Vagina (tissue), 2 donors: Measurements from ENCODE around the gene DLG2.

Experiments used
- POLR2A ChIP-seq, 2 donors: fragments of 450-650 bp; IDR thresholded peaks; one replicate each; pipeline ENCODE4 v1.6.1; 2017; ENCODE audit warnings: antibody characterized with exemption in 2 of 2, mild to moderate bottlenecking in 2 of 2, moderate library complexity in 2 of 2
- POLR2AphosphoS5 ChIP-seq, 2 donors: sonication (generic); formaldehyde crosslinking; IDR thresholded peaks; one replicate each; pipeline ENCODE4 v1.9.0; 2017; ENCODE audit warnings: antibody characterized with exemption in 2 of 2, mild to moderate bottlenecking in 2 of 2, low read depth in 1 of 2; ENCODE audit not compliant: insufficient read depth in 1 of 2
- TF ChIP-seq, protein P1 (sequence below), 3 experiments: fragments of 450-650 bp in 2 of 3; fragments of 200-600 bp in 1 of 3; sonication (generic) in 1 of 3; IDR thresholded peaks; one replicate each; pipeline ENCODE4 v1.5.1; 2017 to 2019; ENCODE audit warnings: antibody characterized with exemption in 3 of 3, mild to moderate bottlenecking in 2 of 3, moderate library complexity in 2 of 3

- TF ChIP-seq, protein P1, sequence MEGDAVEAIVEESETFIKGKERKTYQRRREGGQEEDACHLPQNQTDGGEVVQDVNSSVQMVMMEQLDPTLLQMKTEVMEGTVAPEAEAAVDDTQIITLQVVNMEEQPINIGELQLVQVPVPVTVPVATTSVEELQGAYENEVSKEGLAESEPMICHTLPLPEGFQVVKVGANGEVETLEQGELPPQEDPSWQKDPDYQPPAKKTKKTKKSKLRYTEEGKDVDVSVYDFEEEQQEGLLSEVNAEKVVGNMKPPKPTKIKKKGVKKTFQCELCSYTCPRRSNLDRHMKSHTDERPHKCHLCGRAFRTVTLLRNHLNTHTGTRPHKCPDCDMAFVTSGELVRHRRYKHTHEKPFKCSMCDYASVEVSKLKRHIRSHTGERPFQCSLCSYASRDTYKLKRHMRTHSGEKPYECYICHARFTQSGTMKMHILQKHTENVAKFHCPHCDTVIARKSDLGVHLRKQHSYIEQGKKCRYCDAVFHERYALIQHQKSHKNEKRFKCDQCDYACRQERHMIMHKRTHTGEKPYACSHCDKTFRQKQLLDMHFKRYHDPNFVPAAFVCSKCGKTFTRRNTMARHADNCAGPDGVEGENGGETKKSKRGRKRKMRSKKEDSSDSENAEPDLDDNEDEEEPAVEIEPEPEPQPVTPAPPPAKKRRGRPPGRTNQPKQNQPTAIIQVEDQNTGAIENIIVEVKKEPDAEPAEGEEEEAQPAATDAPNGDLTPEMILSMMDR (IDR thresholded peaks at IDR 0.05), result no peak
- TF ChIP-seq POLR2A (IDR thresholded peaks at IDR 0.05) (no peak), POLR2AphosphoS5 (IDR thresholded peaks at IDR 0.05; ENCODE audit: insufficient read depth in 1 of 2, low read depth in 1 of 2) (no peak)
Measured at GRCh38 chr11:83736684-83737083, 1890.5 kb downstream of the DLG2 start.
